COLO668 (cell line): ENCODE measurements around the gene MAIP1.

Experiments
- DNase-seq: peaks from one replicate; lab custom pipeline; 2025; ENCODE audit not compliant: unreplicated experiment; lab: John Stamatoyannopoulos, UW

MAIP1 gene

GRCh38 chr2:199946836-199947235 is 8.5 kb upstream of the MAIP1 start:
- DNase-seq: no peak

GRCh38 chr2:199950396-199950795 is 5.0 kb upstream of the MAIP1 start:
- DNase-seq: no peak

GRCh38 chr2:199951023-199951422 is 4.4 kb upstream of the MAIP1 start:
- no peak for DNase-seq

- DNase-seq: no peak
Observed at GRCh38 chr2:199955007-199955338, 409 bp upstream of the MAIP1 start.

GRCh38 chr2:199956062-199956380 is 639 bp downstream of the MAIP1 start:
- DNase-seq: no peak

GRCh38 chr2:199958014-199958413 is 2.6 kb downstream of the MAIP1 start:
- no peak for DNase-seq

- no peak for DNase-seq
Observed at GRCh38 chr2:199962203-199962602, 6.8 kb downstream of the MAIP1 start.

- DNase-seq: no peak
Observed at GRCh38 chr2:199966405-199966804, 11.0 kb downstream of the MAIP1 start.

- no peak for DNase-seq
Observed at GRCh38 chr2:199966976-199967375, 11.6 kb downstream of the MAIP1 start.

GRCh38 chr2:199968126-199968525 is 12.7 kb downstream of the MAIP1 start:
- DNase-seq: no peak

GRCh38 chr2:199972088-199972626 is 16.8 kb downstream of the MAIP1 start:
- no peak for DNase-seq

- no peak for DNase-seq
Observed at GRCh38 chr2:199973703-199974102, 18.3 kb downstream of the MAIP1 start.

GRCh38 chr2:199975273-199975895 is 20.0 kb downstream of the MAIP1 start:
- no peak for DNase-seq

GRCh38 chr2:199977984-199978415 is 22.6 kb downstream of the MAIP1 start:
- DNase-seq: no peak

GRCh38 chr2:199979398-199979797 is 24.0 kb downstream of the MAIP1 start:
- no peak for DNase-seq

- peak; percentile 75 for DNase-seq
Observed at GRCh38 chr2:199979832-199980628, 24.6 kb downstream of the MAIP1 start.

GRCh38 chr2:199982126-199982843 is 26.9 kb downstream of the MAIP1 start:
- no peak for DNase-seq

GRCh38 chr2:199983534-199983933 is 28.2 kb downstream of the MAIP1 start:
- no peak for DNase-seq

- DNase-seq: no peak
Observed at GRCh38 chr2:199984159-199984558, 28.8 kb downstream of the MAIP1 start.

GRCh38 chr2:199984755-199985154 is 29.4 kb downstream of the MAIP1 start:
- no peak for DNase-seq

- peak; percentile 72 for DNase-seq
Observed at GRCh38 chr2:199985625-199986207, 30.3 kb downstream of the MAIP1 start.

- DNase-seq: no peak
Observed at GRCh38 chr2:199987586-199987985, 32.2 kb downstream of the MAIP1 start.
